A549 (cell line): ENCODE results near the gene IGFL4. TPM values are rescaled to one million over a fixed set of nuclear protein-coding genes. Genes with fewer than 3 reads are reported as not detected.

Experiments used
- ATAC-seq, 2 experiments: fragments of 200-7000 bp in 1 of 2; fragments of >200 bp in 1 of 2; cut with Nextera tagmentation in 1 of 2; cut with Tn5 transposase in 1 of 2; 3 replicates each; pipeline versions ENCODE4 v1.8.0 to v1.9.1; 2018 to 2020; ENCODE audit warnings: mild to moderate bottlenecking in 1 of 2, moderate library complexity in 1 of 2
- CTCF ChIA-PET: fragments of 300-600 bp; sonication (Branson Sonifier 250); formaldehyde crosslinking; extraction: SDS; loops from one replicate; lab custom pipeline; 2021; ENCODE audit warnings: antibody characterized with exemption, inconsistent platforms; lab: Yijun Ruan, JAX
- POLR2A ChIA-PET: fragments of 350-600 bp; formaldehyde crosslinking; extraction: SDS; loops from one replicate; lab custom pipeline; 2021; ENCODE audit warnings: antibody characterized with exemption, inconsistent platforms; lab: Yijun Ruan, JAX
- DNase-seq, 2 experiments: peaks; one replicate each; pipeline versions ENCODE4 v3.0.0 to v3.0.0-alpha.2; 2011 to 2016; ENCODE audit warnings: low read depth in 1 of 2, low spot score in 1 of 2
- FAIRE-seq: peaks from 2 replicates; lab custom pipeline; 2011; peaks lifted over from hg19 to GRCh38; lab: Jason Lieb, UNC
- H3K27ac ChIP-seq, 2 experiments: fragments of >200 bp; sonication (Bioruptor Twin); formaldehyde crosslinking; 3 replicates each; pipeline ENCODE4 v1.5.1; 2016 to 2017
- H3K4me1 ChIP-seq: fragments of >200 bp; sonication (Bioruptor Twin); formaldehyde crosslinking; 3 replicates; pipeline ENCODE4 v1.6.1; 2016
- H3K4me2 ChIP-seq: fragments of >200 bp; sonication (Bioruptor Twin); formaldehyde crosslinking; 3 replicates; pipeline ENCODE4 v1.6.1; 2016
- H3K4me3 ChIP-seq: fragments of >200 bp; sonication (Bioruptor Twin); formaldehyde crosslinking; 3 replicates; pipeline ENCODE4 v1.5.1; 2016
- H3K9me3 ChIP-seq: fragments of >200 bp; sonication (Bioruptor Twin); formaldehyde crosslinking; 3 replicates; pipeline ENCODE4 v1.6.1; 2016
- ATOH8 ChIP-seq: fragments of 250-450 bp; sonication (Bioruptor Pico); IDR thresholded peaks from 2 replicates; pipeline ENCODE4 v1.5.0; 2020; ENCODE audit warnings: low read depth, mild to moderate bottlenecking, moderate library complexity
- CBX2 ChIP-seq: fragments of 200-600 bp; sonication (generic); IDR thresholded peaks from 2 replicates; pipeline ENCODE4 v1.6.1; 2016; ENCODE audit warnings: low read depth, mild to moderate bottlenecking, borderline replicate concordance
- EHF ChIP-seq: fragments of 250-450 bp; sonication (Bioruptor Pico); IDR thresholded peaks from 2 replicates; pipeline ENCODE4 v1.5.0; 2020; ENCODE audit warnings: mild to moderate bottlenecking
- EHMT2 ChIP-seq: fragments of 200-600 bp; sonication (generic); IDR thresholded peaks from 2 replicates; pipeline ENCODE4 v1.6.1; 2016; ENCODE audit warnings: antibody characterized with exemption, low read depth, mild to moderate bottlenecking, moderate library complexity
- FOXS1 ChIP-seq: fragments of 250-450 bp; sonication (Bioruptor Pico); IDR thresholded peaks from 2 replicates; pipeline ENCODE4 v1.5.0; 2020; ENCODE audit warnings: mild to moderate bottlenecking, moderate library complexity
- HDAC2 ChIP-seq: fragments of 200-600 bp; sonication (generic); IDR thresholded peaks from 2 replicates; pipeline ENCODE4 v1.6.1; 2016
- HOXB13 ChIP-seq: fragments of 250-450 bp; sonication (Bioruptor Pico); IDR thresholded peaks from 2 replicates; pipeline ENCODE4 v1.5.0; 2020; ENCODE audit warnings: low read depth, mild to moderate bottlenecking, moderate library complexity
- HOXB5 ChIP-seq: fragments of 250-450 bp; sonication (Bioruptor Pico); IDR thresholded peaks from 2 replicates; pipeline ENCODE4 v1.5.0; 2020; ENCODE audit warnings: mild to moderate bottlenecking, moderate library complexity
- KDM1A ChIP-seq: fragments of 200-600 bp; sonication (generic); IDR thresholded peaks from 2 replicates; pipeline ENCODE4 v1.6.1; 2016; ENCODE audit warnings: low read depth, mild to moderate bottlenecking
- MAX ChIP-seq: IDR thresholded peaks from 2 replicates; pipeline ENCODE4 v1.6.1; 2012
- MYC ChIP-seq: IDR thresholded peaks from 2 replicates; pipeline ENCODE4 v1.6.1; 2012; ENCODE audit warnings: mild to moderate bottlenecking, inconsistent platforms, low read length, improper control_type of control experiment, borderline replicate concordance
- NPAS2 ChIP-seq: fragments of 250-450 bp; sonication (Bioruptor Pico); IDR thresholded peaks from 2 replicates; pipeline ENCODE4 v1.8.0; 2022; ENCODE audit warnings: mild to moderate bottlenecking, moderate library complexity, borderline replicate concordance
- NR3C1 ChIP-seq: fragments of >200 bp; sonication (Bioruptor Twin); formaldehyde crosslinking; IDR thresholded peaks from 3 replicates; pipeline ENCODE4 v1.6.1; 2017
- PBX3 ChIP-seq: IDR thresholded peaks from 2 replicates; pipeline ENCODE4 v1.6.1; 2012
- PHF8 ChIP-seq: fragments of 200-600 bp; sonication (generic); IDR thresholded peaks from 2 replicates; pipeline ENCODE4 v1.6.1; 2016; ENCODE audit warnings: low read depth, mild to moderate bottlenecking, antibody characterized with exemption, moderate library complexity, borderline replicate concordance
- RAD21 ChIP-seq, 2 experiments: fragments of >200 bp in 1 of 2; sonication (Bioruptor Twin) in 1 of 2; formaldehyde crosslinking in 1 of 2; IDR thresholded peaks in 1 of 2; conservative IDR thresholded peaks in 1 of 2; 2 replicates in 1 of 2; 3 replicates in 1 of 2; pipeline ENCODE4 v1.6.1; 2012 to 2018; ENCODE audit warnings: inconsistent platforms in 1 of 2
- RFX5 ChIP-seq: fragments of 450-650 bp; IDR thresholded peaks from 2 replicates; pipeline ENCODE4 v1.7.1; 2014; ENCODE audit warnings: antibody characterized with exemption, mild to moderate bottlenecking, moderate library complexity
- TP53 ChIP-seq: fragments of 250-450 bp; sonication (Bioruptor Pico); IDR thresholded peaks from 2 replicates; pipeline ENCODE4 v1.5.0; 2021; ENCODE audit warnings: mild to moderate bottlenecking, moderate library complexity
- USF2 ChIP-seq: fragments of 450-650 bp; IDR thresholded peaks from 2 replicates; pipeline ENCODE4 v1.6.1; 2014; ENCODE audit warnings: antibody characterized with exemption
- ZC3H11A ChIP-seq: fragments of 450-650 bp; IDR thresholded peaks from 2 replicates; pipeline ENCODE4 v1.6.1; 2014; ENCODE audit warnings: antibody characterized with exemption, mild to moderate bottlenecking
- ZFP36 ChIP-seq: fragments of 450-650 bp; IDR thresholded peaks from 2 replicates; pipeline ENCODE4 v1.6.1; 2014; ENCODE audit warnings: borderline replicate concordance; ENCODE audit not compliant: partially characterized antibody
- ZNF302 ChIP-seq: fragments of 250-450 bp; sonication (Bioruptor Pico); IDR thresholded peaks from 2 replicates; pipeline ENCODE4 v1.9.0; 2021; ENCODE audit warnings: inconsistent platforms, mild to moderate bottlenecking, moderate library complexity
- WGBS: methylation state at CpG from one replicate; pipeline ENCODE4 v1.1.6; 2017; ENCODE audit errors: missing lambda C conversion rate; 5-methylcytosine and 5-hydroxymethylcytosine counted together
- polyA plus RNA-seq, 4 experiments: library from polyadenylated mRNA; depleted of rRNA in 3 of 4; stranded (reverse); fragments of >200 nt; fragmentation: RNase III in 1 of 4; extraction: RNeasy Plus Mini Kit Qiagen cat#74134 plus additional on column Dnase treatment in 1 of 4; gene quantifications; 2 replicates in 3 of 4; 3 replicates in 1 of 4; pipeline ENCODE4 v1.2.3, GENCODE V29; 2011 to 2017

The IGFL4 gene
- polyA plus RNA-seq, 2 of the 4 experiments (the other 2 are of a cell fraction) = 1.7 to 3.1 TPM

- no peak for ATAC-seq
- CTCF ChIA-PET = interaction anchor here (1.3 to 23.2 kb wide), 6 partner anchors 11 to 241 kb away, joined by 4 to 1009 read pairs (median 26); no protein-coding TSS in a partner anchor
Measured at GRCh38 chr19:46022431-46023310, 18.1 kb downstream of the IGFL4 start, which contains the start of gene PGLYRP1. TSS of gene PGLYRP1 (minus strand) at chr19:46023053. CDS start at chr19:46023021, 32 bp downstream.

GRCh38 chr19:46022061-46022430 lies 18.8 kb downstream of the IGFL4 start:
- DNase-seq = no peak
- H3K9me3 ChIP-seq = no peaks in the 10 kb centered on the region
- H3K4me2 ChIP-seq = no peak overlapping the region
- no peak for FAIRE-seq
- ATAC-seq = no peak
- peaks cover 2% of the 10 kb centered on the region; the same call in 2 of the 3 replicates for H3K4me1 ChIP-seq
- no peak overlapping the region for H3K4me3 ChIP-seq
- TF ChIP-seq ZNF302 (CRISPR knock-in tag) (no peak), NPAS2 (no peak), PBX3 (no peak), HOXB5 (CRISPR knock-in tag) (no peak), RFX5 (no peak), TP53 (CRISPR knock-in tag) (no peak), ATOH8 (CRISPR knock-in tag) (no peak), MYC (no peak), CBX2 (no peak), PHF8 (no peak), HDAC2 (no peak), EHF (CRISPR knock-in tag) (no peak), ZFP36 (no peak), ZC3H11A (no peak), FOXS1 (CRISPR knock-in tag) (no peak), RAD21 (conservative IDR thresholded peaks at IDR 0.05 in 1 of 2, IDR thresholded peaks at IDR 0.05 in 1 of 2) (no peak), USF2 (no peak)
- H3K27ac ChIP-seq = no peak overlapping the region
- ChIA-PET POLR2A (no interaction called here), CTCF (interaction anchor here (1.1 to 23.2 kb wide), 8 partner anchors 11 to 242 kb away, joined by 3 to 1009 read pairs (median 7); no protein-coding TSS in a partner anchor)
- WGBS = 97% methylated on average over 12 of the region's 12 CpGs

More at GRCh38 chr19:46022431-46023310, 18.1 kb downstream of the IGFL4 start, which contains the start of gene PGLYRP1:
- TF ChIP-seq HOXB13 (CRISPR knock-in tag) (no peak), NR3C1 (no peak), FOXS1 (CRISPR knock-in tag) (no peak), MAX (no peak), RAD21 (conservative IDR thresholded peaks at IDR 0.05 in 1 of 2, IDR thresholded peaks at IDR 0.05 in 1 of 2) (no peak), EHMT2 (no peak), KDM1A (no peak), ZFP36 (no peak)
- WGBS = 90% methylated on average over 41 of the region's 47 CpGs
- no peak within 1 kb of the TSS for H3K4me2 ChIP-seq
- no peaks in the 10 kb centered on the region for H3K9me3 ChIP-seq
- H3K4me3 ChIP-seq = no peak within 1 kb of the TSS
- DNase-seq (no peak), FAIRE-seq (no peak)
- POLR2A ChIA-PET = no interaction called here
- H3K27ac ChIP-seq = no peak within 1 kb of the TSS
- no peaks in the 10 kb centered on the region; the same call in 2 of the 3 replicates for H3K4me1 ChIP-seq
